Stimulated activated CD8-positive, alpha-beta memory T cell treated with anti-CD3 and anti-CD28 coated beads, Interleukin-15, amount 100 ng/mL, for 24 hours (primary cell): ENCODE measurements around the gene AGTR2.
"Not testable (repeated sequence)": the region's sequence is repeated elsewhere in the genome, so short reads cannot be mapped to it uniquely, and the experiment has no call there.

Experiments used
- DNase-seq: peaks from one replicate; pipeline ENCODE4 v3.0.0-alpha.2; 2020; ENCODE audit warnings: low read depth

AGTR2 gene, protein sequence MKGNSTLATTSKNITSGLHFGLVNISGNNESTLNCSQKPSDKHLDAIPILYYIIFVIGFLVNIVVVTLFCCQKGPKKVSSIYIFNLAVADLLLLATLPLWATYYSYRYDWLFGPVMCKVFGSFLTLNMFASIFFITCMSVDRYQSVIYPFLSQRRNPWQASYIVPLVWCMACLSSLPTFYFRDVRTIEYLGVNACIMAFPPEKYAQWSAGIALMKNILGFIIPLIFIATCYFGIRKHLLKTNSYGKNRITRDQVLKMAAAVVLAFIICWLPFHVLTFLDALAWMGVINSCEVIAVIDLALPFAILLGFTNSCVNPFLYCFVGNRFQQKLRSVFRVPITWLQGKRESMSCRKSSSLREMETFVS

DNA sequence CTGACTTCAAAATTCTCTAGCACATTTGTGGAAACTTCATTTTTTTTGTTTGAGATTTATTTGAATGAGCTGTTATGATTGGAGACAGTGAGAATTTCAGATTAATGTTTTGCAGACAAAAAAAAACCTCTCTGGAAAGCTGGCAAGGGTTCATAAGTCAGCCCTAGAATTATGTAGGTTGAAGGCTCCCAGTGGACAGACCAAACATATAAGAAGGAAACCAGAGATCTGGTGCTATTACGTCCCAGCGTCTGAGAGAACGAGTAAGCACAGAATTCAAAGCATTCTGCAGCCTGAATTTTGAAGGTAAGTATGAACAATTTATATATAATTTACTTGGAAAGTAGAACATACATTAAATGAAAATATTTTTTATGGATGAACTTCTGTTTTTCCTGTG is at the start of gene AGTR2:
AGTR2 (plus strand) TSS at position 234 of the 400 bp plus-strand sequence. CDS start 1,537 bp downstream, outside the sequence.
- DNase-seq = no peak

DNA sequence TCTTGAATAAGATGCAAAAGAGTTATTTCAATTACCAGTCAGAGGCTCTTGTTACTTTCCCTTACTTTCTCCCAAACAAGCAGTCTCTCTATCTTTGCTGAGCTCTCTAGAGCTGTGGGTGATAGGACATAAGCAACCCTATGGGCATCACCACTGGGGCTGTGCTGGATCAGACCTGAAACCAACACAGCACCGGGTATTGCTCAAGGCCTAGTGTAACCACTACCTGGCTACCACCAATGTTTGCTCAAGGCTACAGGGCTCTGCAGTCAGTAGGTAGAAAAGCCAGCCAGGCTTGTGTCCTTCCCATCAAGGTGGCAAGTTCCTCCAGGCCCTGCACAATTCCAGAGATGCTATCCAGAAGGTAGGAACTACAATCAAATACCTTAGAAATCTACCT is 35.3 kb upstream of the AGTR2 start:
- DNase-seq = no peak

DNA sequence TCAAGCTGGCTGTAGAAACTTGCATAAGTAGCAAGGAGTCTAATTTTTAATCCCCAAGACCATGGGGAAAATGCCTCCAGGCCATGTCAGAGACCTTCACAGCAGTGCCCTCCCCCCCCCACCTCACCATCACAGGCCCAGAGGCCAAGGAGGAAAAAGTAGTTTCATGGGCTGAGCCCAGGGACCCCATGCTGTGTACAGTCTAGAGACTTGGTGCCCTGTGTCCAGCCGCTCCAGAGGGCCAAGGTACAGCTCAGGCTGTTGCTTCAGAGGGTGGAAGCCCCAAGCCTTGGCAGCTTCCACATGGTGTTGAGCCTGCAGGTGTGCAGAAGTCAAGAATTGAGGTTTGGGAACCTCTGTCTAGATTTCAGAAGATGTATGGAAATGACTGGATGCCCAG is 29.3 kb upstream of the AGTR2 start:
- DNase-seq = not testable (repeated sequence)

DNA sequence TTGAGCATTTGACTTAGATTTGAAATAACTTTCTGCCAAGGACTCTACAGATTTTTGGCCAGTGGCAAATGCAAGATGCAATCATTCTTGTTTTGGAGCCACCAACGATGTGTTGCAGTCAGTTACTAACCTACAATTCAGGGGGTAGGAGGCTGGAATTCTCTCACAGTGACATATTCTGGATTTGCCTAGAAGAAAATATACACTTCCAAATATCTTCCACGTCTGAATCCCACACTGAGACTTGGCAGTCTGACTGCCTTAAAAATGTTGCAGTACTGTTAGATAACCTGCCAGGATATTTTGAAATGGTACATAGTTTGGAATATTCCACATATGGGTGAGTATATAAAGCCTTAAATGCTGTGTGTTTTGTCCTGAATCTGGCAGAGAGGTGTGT is 27.6 kb upstream of the AGTR2 start:
- DNase-seq = no peak

DNA sequence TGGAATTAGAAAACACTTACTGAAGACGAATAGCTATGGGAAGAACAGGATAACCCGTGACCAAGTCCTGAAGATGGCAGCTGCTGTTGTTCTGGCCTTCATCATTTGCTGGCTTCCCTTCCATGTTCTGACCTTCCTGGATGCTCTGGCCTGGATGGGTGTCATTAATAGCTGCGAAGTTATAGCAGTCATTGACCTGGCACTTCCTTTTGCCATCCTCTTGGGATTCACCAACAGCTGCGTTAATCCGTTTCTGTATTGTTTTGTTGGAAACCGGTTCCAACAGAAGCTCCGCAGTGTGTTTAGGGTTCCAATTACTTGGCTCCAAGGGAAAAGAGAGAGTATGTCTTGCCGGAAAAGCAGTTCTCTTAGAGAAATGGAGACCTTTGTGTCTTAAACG is 2.4 kb downstream of the AGTR2 start:
- no peak for DNase-seq

DNA sequence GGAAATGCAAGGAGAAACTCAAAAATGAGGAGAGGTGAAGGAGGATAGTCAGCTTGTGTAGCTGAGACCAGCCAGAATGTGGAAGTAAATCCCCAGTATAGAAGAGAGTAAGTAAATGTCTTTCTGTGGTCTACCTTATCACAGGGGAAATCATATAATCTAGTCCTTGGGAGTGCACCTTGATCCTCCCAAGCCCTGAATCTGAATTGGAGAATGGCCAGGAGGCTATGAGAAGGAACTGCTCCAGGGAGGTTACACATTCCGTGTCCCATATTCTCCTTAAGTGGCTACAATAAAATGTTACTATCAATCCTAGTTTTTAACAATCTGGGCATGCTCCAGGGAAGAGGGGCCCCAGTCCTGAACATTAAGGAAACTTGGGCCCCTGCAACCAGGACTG is 10.8 kb downstream of the AGTR2 start:
- DNase-seq = no peak

DNA sequence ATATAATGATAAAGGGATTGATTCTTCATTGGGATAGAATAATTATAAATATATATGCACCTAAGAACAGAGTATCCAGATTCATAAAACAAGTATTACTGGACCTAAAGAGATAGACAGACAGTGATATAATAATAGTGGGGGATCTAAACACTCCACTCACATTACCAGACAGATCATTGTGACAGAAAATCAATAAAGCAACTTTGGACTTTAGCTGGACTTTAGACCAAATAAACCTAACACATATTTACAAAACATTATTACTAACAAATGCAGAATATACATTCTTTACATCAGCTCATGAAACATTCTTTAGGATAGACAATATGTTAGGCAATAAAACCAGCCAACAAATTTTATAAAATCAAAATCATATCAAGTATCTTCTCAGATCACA is 14.6 kb downstream of the AGTR2 start:
- no peak for DNase-seq

DNA sequence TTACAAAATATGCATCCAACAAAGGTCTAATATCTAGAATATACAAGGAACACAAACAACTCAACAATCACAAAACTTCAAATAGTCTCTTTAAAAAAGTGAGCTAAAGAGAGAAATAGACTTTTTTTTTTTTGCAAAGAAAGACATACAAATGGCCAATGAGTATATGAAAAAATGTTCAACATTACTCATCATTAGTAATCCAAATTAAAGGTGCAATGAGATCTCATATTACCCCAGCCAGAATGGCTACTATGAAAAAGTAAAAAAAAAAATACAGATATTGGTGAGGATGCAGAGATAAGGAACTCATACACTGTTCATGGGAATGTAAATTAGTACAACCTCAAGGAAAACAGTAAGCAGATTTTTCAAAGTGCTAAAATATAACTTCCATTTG is 24.1 kb downstream of the AGTR2 start:
- DNase-seq = no peak

DNA sequence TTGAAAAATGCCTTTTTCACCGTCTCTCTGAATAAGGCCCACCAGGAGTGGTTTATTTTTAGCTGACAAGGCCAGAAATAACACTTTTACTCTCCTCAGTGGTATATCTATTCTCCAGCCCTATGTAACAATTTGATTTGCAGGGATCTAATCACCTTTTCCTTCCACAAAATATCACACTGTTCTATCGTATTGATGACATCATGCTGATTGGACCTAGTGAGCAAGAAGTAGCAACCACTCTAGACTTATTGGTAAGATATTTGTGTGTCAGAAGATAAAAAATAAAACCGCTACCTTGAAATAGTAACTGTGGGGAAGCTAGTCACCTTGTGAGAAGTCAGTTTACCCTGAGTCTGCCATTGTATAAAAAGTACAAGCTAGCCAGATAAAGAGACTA is 27.7 kb downstream of the AGTR2 start:
- no peak for DNase-seq

DNA sequence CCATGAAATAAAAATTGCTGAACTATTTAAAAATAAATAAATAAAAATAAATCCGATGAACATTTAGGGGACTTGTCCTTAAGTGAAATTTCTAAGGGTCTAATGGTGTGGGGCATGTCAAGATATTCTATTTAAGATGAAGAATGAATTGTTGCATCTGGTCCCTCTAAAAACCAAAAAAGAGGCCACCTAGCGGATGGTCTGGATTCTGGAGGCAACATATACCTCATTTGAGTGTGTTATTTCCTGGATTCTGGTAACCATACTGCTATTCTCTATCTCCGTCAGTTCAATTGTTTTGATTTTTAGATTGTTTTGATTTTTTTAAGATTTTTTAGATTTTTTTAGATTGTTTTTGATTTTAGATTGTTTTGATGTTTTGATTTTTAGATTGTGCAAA is 28.3 kb downstream of the AGTR2 start:
- no peak for DNase-seq

DNA sequence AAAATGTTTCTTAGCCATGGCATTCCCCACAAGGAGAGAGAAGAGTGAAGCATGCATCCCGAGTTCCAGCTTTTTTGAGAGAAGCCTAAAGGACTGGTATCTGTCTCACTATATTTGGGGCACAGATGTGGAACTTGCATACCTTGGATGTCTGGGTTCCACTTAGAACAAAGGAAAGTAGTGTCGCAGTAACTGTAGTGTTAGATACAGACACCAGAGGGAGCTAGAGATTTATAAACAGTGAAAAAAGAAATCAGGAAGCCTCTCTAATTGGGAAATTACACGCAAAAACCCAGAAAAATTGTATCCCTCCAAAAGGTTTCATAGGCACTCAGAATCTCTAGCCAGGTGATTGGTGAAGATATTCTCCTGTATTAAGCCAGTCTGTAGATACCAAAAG is 34.4 kb downstream of the AGTR2 start:
- no peak for DNase-seq

DNA sequence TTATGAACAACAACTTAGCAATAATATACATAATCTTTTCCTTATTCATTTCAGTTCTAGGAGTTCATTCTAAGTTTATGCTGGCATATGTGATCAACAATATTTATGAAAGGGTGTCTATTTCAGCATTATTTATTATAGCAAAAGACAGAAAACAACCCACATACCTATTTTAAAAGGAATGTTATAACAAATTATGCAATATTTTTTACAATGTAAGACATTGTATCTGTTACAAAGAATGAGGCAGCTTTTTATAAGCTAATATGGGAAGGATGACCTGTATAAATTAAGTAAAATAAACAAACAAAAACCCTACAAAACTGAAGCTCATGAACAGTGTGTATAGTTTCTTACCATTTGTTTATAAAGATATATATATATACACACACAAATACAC is 42.7 kb downstream of the AGTR2 start:
- DNase-seq = no peak

DNA sequence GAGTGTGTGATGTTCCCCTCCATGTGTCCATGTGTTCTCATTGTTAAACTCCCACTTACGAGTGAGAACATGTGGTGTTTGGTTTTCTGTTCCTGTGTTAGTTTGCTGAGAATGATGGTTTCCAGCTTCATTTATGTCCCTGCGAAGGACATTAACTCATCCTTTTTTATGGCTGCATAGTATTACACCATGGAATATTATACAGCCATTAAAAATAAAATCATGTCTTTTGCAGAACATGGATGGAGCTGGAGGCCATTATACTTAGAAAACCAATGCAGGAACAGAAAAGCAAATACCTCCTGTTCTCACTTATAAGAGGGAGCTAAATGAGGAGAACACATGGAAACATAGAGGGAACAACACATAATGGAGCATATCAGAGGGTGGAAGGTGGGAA is 46.5 kb downstream of the AGTR2 start:
- not testable (repeated sequence) for DNase-seq
